H1 (cell line): Measurements from ENCODE around the gene UPF1. TPM values are rescaled to one million over a fixed set of nuclear protein-coding genes. Genes with fewer than 3 reads are reported as not detected.

Experiments used
- CBX8 ChIP-seq: fragments of 300-800, 300-1000 bp; sonication (generic); IDR thresholded peaks from 2 replicates; pipeline ENCODE4 v1.7.1; 2016; ENCODE audit warnings: low read depth, low read length, borderline replicate concordance
- HDAC6 ChIP-seq: IDR thresholded peaks from one replicate; pipeline ENCODE4 v1.7.1; 2012; ENCODE audit warnings: low read depth, mild to moderate bottlenecking, inconsistent platforms, low read length, moderate library complexity
- JUND ChIP-seq: IDR thresholded peaks from 2 replicates; pipeline ENCODE4 v1.6.1; 2011; ENCODE audit warnings: mild to moderate bottlenecking, improper control_type of control experiment, low read length
- RAD21 ChIP-seq, 2 experiments: IDR thresholded peaks in 1 of 2; conservative IDR thresholded peaks in 1 of 2; 2 replicates each; pipeline ENCODE4 v1.6.1; 2011; ENCODE audit warnings: low read depth in 2 of 2, low read length in 2 of 2, improper control_type of control experiment in 1 of 2, inconsistent platforms in 1 of 2, mild to moderate bottlenecking in 1 of 2, moderate library complexity in 1 of 2
- polyA plus RNA-seq, 7 experiments: library from polyadenylated mRNA; depleted of rRNA in 3 of 7; stranded (reverse) in 5 of 7; unstranded in 2 of 7; fragments of >200 nt in 5 of 7; fragments of 200-250 nt in 2 of 7; gene quantifications; 1 replicate in 5 of 7; 2 replicates in 1 of 7; 4 replicates in 1 of 7; pipeline versions ENCODE4 v1.2.1 to v1.2.3, GENCODE V29; 2011 to 2013; ENCODE audit warnings: missing spikeins in 2 of 7, mixed read lengths in 2 of 7
- total RNA-seq: library from RNA; stranded (reverse); fragmentation: NEBNext Ultra II Directional; extraction: Animal tissue kit (Norgen Biotek cat#: 25700); gene quantifications from 2 replicates; pipeline ENCODE4 v1.2.1, GENCODE V29; 2021

UPF1 gene
- total and polyA plus RNA-seq, 2 of the 8 experiments (the other 6 are each of a cell fraction or from before 2014, with no cell fraction given): 46.4 to 62.0 TPM

DNA sequence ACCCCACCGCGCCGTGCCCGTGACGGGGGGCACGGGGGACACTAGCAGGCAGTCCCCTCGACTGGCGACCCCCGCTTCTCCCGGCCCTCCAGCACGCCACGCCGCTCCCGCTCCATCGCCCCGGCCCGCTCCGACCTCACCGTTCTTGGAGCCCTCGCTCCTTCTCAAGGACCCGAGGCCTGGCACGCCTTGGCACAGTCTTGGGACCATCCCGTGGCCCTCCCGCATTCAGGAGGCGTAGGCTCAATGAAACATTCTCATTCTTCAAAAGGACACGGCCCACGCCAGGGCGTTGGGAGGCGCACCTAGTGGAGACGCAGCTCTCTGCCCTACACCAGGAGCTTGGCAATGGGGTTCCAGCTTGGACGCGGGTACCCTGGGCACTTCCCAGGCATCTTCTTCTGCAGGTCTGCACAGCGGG lies 64.7 kb downstream of the UPF1 start (continued):
- TF ChIP-seq RAD21 (IDR thresholded peaks at IDR 0.05 in 1 of 2, conservative IDR thresholded peaks at IDR 0.05 in 1 of 2; ENCODE audit: low read depth in 2 of 2, low read length in 2 of 2) (no peak), CBX8 (no peak), JUND (no peak), HDAC6 (no peak)
